Neuronal stem cell (in vitro differentiated cells): ENCODE measurements around the gene PXK.

Experiments
- DNase-seq: peaks from one replicate; pipeline ENCODE4 v3.0.0-alpha.2; 2013; ENCODE audit warnings: low spot score
- H2AFZ ChIP-seq: one replicate; pipeline ENCODE4 v1.6.1; 2013; ENCODE audit warnings: mild to moderate bottlenecking, low read length, inconsistent platforms
- H2AK5ac ChIP-seq: 2 replicates; pipeline ENCODE4 v1.6.1; 2013; ENCODE audit warnings: low read depth, mild to moderate bottlenecking, inconsistent platforms, low read length, moderate library complexity, mixed read lengths
- H2BK120ac ChIP-seq: 2 replicates; pipeline ENCODE4 v1.6.1; 2013; ENCODE audit warnings: low read depth, mild to moderate bottlenecking, inconsistent platforms, low read length, moderate library complexity, mixed read lengths
- H2BK12ac ChIP-seq: one replicate; pipeline ENCODE4 v1.6.1; 2013; ENCODE audit warnings: low read length, inconsistent platforms
- H2BK15ac ChIP-seq: 2 replicates; pipeline ENCODE4 v1.6.1; 2013; ENCODE audit warnings: mild to moderate bottlenecking, low read length, inconsistent platforms, mixed read lengths
- H2BK5ac ChIP-seq: one replicate; pipeline ENCODE4 v1.6.1; 2013; ENCODE audit warnings: inconsistent platforms, mild to moderate bottlenecking, low read length, moderate library complexity
- H3K14ac ChIP-seq: one replicate; pipeline ENCODE4 v1.6.1; 2013; ENCODE audit warnings: low read length, inconsistent platforms
- H3K18ac ChIP-seq: 2 replicates; pipeline ENCODE4 v1.6.1; 2013; ENCODE audit warnings: low read length, inconsistent platforms
- H3K23ac ChIP-seq: 2 replicates; pipeline ENCODE4 v1.6.1; 2013; ENCODE audit warnings: low read depth, mild to moderate bottlenecking, mixed read lengths, low read length, inconsistent platforms; ENCODE audit not compliant: poor library complexity
- H3K27ac ChIP-seq: replicated peaks from 3 replicates; pipeline ENCODE4 v1.5.1; 2013; ENCODE audit warnings: low read length, inconsistent platforms
- H3K27me3 ChIP-seq, 3 experiments: 2 replicates each; pipeline ENCODE4 v1.6.1; 2013; ENCODE audit warnings: low read length in 3 of 3, mild to moderate bottlenecking in 2 of 3, inconsistent platforms in 1 of 3, low read depth in 1 of 3, mixed read lengths in 1 of 3, moderate library complexity in 1 of 3; ENCODE audit not compliant: control insufficient read depth in 3 of 3, insufficient read depth in 3 of 3
- H3K36me3 ChIP-seq, 2 donors: replicated peaks in 1 of 2; 2 replicates each; pipeline ENCODE4 v1.6.1; 2013; ENCODE audit warnings: low read length in 2 of 2; ENCODE audit not compliant: control insufficient read depth in 2 of 2, insufficient read depth in 2 of 2
- H3K4ac ChIP-seq: 2 replicates; pipeline ENCODE4 v1.6.1; 2013; ENCODE audit warnings: inconsistent platforms, mild to moderate bottlenecking, low read length, moderate library complexity
- H3K4me1 ChIP-seq, 2 donors: 1 replicate in 1 of 2; 2 replicates in 1 of 2; pipeline ENCODE4 v1.6.1; 2013; ENCODE audit warnings: low read length in 2 of 2, low read depth in 1 of 2; ENCODE audit not compliant: control insufficient read depth in 2 of 2, insufficient read depth in 1 of 2
- H3K4me2 ChIP-seq: one replicate; pipeline ENCODE4 v1.6.1; 2013; ENCODE audit warnings: mild to moderate bottlenecking, low read length, inconsistent platforms; ENCODE audit not compliant: insufficient read depth, poor library complexity, severe bottlenecking
- H3K4me3 ChIP-seq, 2 donors: 2 replicates each; pipeline ENCODE4 v1.5.1; 2013; ENCODE audit warnings: low read length in 2 of 2, mild to moderate bottlenecking in 2 of 2, inconsistent platforms in 1 of 2, moderate library complexity in 1 of 2
- H3K79me1 ChIP-seq: one replicate; pipeline ENCODE4 v1.6.1; 2013; ENCODE audit warnings: low read depth, mild to moderate bottlenecking, inconsistent platforms, low read length, moderate library complexity
- H3K9ac ChIP-seq: one replicate; pipeline ENCODE4 v1.6.1; 2013; ENCODE audit warnings: mild to moderate bottlenecking, low read depth, low read length, inconsistent platforms; ENCODE audit not compliant: poor library complexity
- H3K9me3 ChIP-seq, 2 donors: replicated peaks in 1 of 2; 2 replicates each; pipeline versions ENCODE3 to v1.6.1; 2013; ENCODE audit warnings: low read length in 2 of 2, mild to moderate bottlenecking in 2 of 2, inconsistent platforms in 1 of 2, low read depth in 1 of 2, mixed read lengths in 1 of 2, moderate library complexity in 1 of 2; ENCODE audit not compliant: control insufficient read depth in 2 of 2, insufficient read depth in 1 of 2
- H4K8ac ChIP-seq: one replicate; pipeline ENCODE4 v1.6.1; 2013; ENCODE audit warnings: low read depth, mild to moderate bottlenecking, inconsistent platforms, low read length, moderate library complexity
- H4K91ac ChIP-seq: one replicate; pipeline ENCODE4 v1.6.1; 2013; ENCODE audit warnings: low read length, low read depth, mild to moderate bottlenecking, inconsistent platforms; ENCODE audit not compliant: poor library complexity
- WGBS, 2 donors: extraction: QIAGEN DNeasy Blood & Tissue Kit; methylation state at CpG; one replicate each; pipeline ENCODE4 v1.1.7; 2013; ENCODE audit warnings: missing lambda C conversion rate in 2 of 2, mixed read lengths in 1 of 2; ENCODE audit not compliant: insufficient read length in 2 of 2, insufficient replicate concordance in 1 of 2; ENCODE audit errors: extremely low coverage in 2 of 2; 5-methylcytosine and 5-hydroxymethylcytosine counted together

PXK gene

GRCh38 chr3:58416191-58416590 lies 83.5 kb downstream of the PXK start:
- Histone ChIP-seq H3K18ac (no peak overlapping the region), H3K4me1 (peaks cover 0 to 8% of the 10 kb centered on the region in 2 donors), H2AFZ (no peak overlapping the region), H3K23ac (no peak overlapping the region), H3K27me3 (no peaks in the 10 kb centered on the region), H2AK5ac (no peak overlapping the region), H3K4ac (no peak overlapping the region), H3K9me3 (no peaks in the 10 kb centered on the region), H4K91ac (no peak overlapping the region), H2BK15ac (no peak overlapping the region), H2BK120ac (no peak overlapping the region), H2BK5ac (no peak overlapping the region), H3K9ac (no peak overlapping the region), H3K4me3 (no peak overlapping the region), H3K27ac (peak overlapping the region; percentile 8), H3K79me1 (no peaks in the 10 kb centered on the region), H2BK12ac (no peak overlapping the region), H3K4me2 (no peak overlapping the region), H3K14ac (no peak overlapping the region), H3K36me3 (peaks cover 0 to 5% of the 10 kb centered on the region in 2 donors), H4K8ac (no peak overlapping the region)
- no CpG with 5 or more reads among the region's 2 CpGs for WGBS, 2 donors
- DNase-seq = no peak

- Histone ChIP-seq H4K91ac (no peak overlapping the region), H3K4me2 (no peak overlapping the region), H3K4ac (no peak overlapping the region), H3K36me3 (peaks cover under 1 to 11% of the 10 kb centered on the region in 2 donors), H2BK120ac (no peak overlapping the region), H3K14ac (no peak overlapping the region), H3K4me3 (no peak overlapping the region), H4K8ac (no peak overlapping the region), H3K9me3 (no peaks in the 10 kb centered on the region), H2AK5ac (no peak overlapping the region), H2BK12ac (no peak overlapping the region), H3K79me1 (no peaks in the 10 kb centered on the region), H2BK15ac (no peak overlapping the region), H3K9ac (no peak overlapping the region), H3K18ac (no peak overlapping the region), H3K23ac (no peak overlapping the region), H3K4me1 (peaks cover 0 to 8% of the 10 kb centered on the region in 2 donors), H2AFZ (no peak overlapping the region), H2BK5ac (no peak overlapping the region), H3K27me3 (no peaks in the 10 kb centered on the region), H3K27ac (no peak overlapping the region)
- WGBS, 2 donors = no CpG with 5 or more reads among the region's 2 CpGs
- DNase-seq = no peak
Measured at GRCh38 chr3:58417075-58417474, 84.4 kb downstream of the PXK start.

- no peak overlapping the region for H2AK5ac ChIP-seq
- no peak overlapping the region for H2BK15ac ChIP-seq
- no peak overlapping the region for H2BK120ac ChIP-seq
- no peak overlapping the region for H3K27ac ChIP-seq
- H3K4ac ChIP-seq = no peak overlapping the region
- H3K14ac ChIP-seq = no peak overlapping the region
- H2AFZ ChIP-seq = no peak overlapping the region
- no peaks in the 10 kb centered on the region for H3K79me1 ChIP-seq
- no peak overlapping the region for H2BK12ac ChIP-seq
- no peaks in the 10 kb centered on the region for H3K27me3 ChIP-seq
- H3K23ac ChIP-seq = no peak overlapping the region
- H4K91ac ChIP-seq = no peak overlapping the region
- no peak overlapping the region for H3K9ac ChIP-seq
- DNase-seq = no peak
- H2BK5ac ChIP-seq = no peak overlapping the region
- H3K9me3 ChIP-seq = no peaks in the 10 kb centered on the region
- no CpG with 5 or more reads among the region's 6 CpGs for WGBS, 2 donors
- H3K18ac ChIP-seq = no peak overlapping the region
- no peak overlapping the region for H4K8ac ChIP-seq
- H3K36me3 ChIP-seq = peaks cover 4 to 23% of the 10 kb centered on the region in 2 donors
- no peak overlapping the region for H3K4me2 ChIP-seq
- no peak overlapping the region for H3K4me3 ChIP-seq
- peaks cover 0 to 3% of the 10 kb centered on the region in 2 donors for H3K4me1 ChIP-seq
Measured at GRCh38 chr3:58418227-58418626, 85.5 kb downstream of the PXK start.

- Histone ChIP-seq H4K91ac (no peak overlapping the region), H2BK120ac (no peak overlapping the region), H3K18ac (no peak overlapping the region), H3K4ac (no peak overlapping the region), H3K79me1 (no peaks in the 10 kb centered on the region), H3K4me2 (no peak overlapping the region), H2BK12ac (no peak overlapping the region), H3K36me3 (peaks cover 8 to 40% of the 10 kb centered on the region in 2 donors), H3K9me3 (no peaks in the 10 kb centered on the region), H3K4me1 (peaks cover 0 to 3% of the 10 kb centered on the region in 2 donors), H2BK15ac (no peak overlapping the region), H3K27ac (no peak overlapping the region), H3K27me3 (no peaks in the 10 kb centered on the region), H2BK5ac (no peak overlapping the region), H4K8ac (no peak overlapping the region), H2AK5ac (no peak overlapping the region), H2AFZ (no peak overlapping the region), H3K14ac (no peak overlapping the region), H3K9ac (no peak overlapping the region), H3K4me3 (no peak overlapping the region), H3K23ac (no peak overlapping the region)
- no peak for DNase-seq
- no CpG with 5 or more reads among the region's 7 CpGs for WGBS, 2 donors
Measured at GRCh38 chr3:58419780-58420507, 87.3 kb downstream of the PXK start.
